ENCODE data around the gene CCDC184.
"Not testable (repeated sequence)": the region's sequence is repeated elsewhere in the genome, so short reads cannot be mapped to it uniquely, and the experiment has no call there.

Gene CCDC184

DNA sequence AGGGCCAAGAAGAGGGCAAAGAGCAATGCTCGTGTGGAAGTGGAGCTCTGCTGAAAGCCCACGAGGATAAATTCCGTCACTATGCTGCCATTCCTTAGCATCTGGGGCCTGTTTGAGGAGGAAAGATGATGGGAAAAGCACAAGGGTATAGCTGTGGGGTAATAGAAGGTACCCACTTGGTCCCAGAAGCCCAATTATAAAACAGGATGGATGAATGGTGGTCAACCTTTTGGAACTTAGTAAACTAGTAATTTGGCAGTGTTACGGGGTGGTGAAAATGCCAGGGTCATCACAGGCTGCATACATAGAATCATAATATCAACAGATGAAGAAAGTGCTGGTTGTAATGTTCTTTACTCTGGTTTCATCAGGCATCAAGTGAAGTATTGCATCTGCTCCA, 19.7 kb downstream of the CCDC184 start, which contains the start of gene OR10AD1:
Gene OR10AD1 (minus strand): TSS at position 101 of the 400 bp plus-strand sequence. CDS start 0 bp downstream, at position 101.
- no peak for DNase-seq (ENCODE audit: low read depth)

DNA sequence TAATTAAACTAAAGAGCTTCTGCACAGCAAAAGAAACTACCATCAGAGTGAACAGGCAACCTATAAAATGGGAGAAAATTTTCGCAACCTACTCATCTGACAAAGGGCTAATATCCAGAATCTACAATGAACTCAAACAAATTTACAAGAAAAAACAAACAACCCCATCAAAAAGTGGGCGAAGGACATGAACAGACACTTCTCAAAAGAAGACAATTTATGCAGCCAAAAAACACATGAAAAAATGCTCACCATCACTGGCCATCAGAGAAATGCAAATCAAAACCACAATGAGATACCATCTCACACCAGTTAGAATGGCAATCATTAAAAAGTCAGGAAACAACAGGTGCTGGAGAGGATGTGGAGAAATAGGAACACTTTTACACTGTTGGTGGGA, 26.1 kb downstream of the CCDC184 start:
- DNase-seq (ENCODE audit: low read depth) = not testable (repeated sequence)

DNA sequence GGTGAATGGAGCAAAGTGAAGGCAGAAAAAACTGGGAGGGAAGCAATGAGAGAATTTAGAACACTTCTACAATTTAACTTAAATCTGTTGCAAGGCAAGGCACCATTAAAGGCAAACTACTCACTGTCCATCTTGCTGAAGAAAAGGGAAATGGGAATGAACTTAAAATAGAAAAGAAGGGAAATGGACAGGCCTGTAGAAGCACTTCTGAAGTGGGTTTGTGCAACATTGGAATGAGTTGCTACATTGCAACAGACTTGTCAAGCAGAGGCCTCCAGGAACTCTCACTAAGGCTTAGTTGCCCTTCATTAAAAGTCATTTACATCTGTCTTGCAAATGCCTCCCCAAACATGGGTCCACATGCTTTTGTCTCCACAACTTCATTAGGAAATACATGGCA, 33.3 kb downstream of the CCDC184 start:
- no peak for DNase-seq (ENCODE audit: low read depth)

DNA sequence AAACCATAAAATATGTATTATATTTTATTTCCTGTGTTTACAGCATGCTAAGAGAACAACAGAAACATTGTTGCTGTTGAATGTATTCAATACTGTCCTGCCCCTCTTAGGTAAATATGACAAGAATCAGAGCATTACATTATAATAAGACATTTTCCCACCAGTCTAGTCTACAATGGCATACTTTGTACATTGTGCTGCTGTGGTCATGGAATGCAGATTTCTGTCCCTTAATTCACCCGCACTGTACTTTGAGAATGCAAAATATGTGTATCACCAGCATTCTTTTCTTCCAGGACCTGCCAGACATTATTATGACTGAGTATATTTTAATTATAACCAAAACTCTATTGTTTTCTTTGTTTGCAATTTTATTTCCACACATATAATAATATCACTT, 36.2 kb downstream of the CCDC184 start:
- DNase-seq (ENCODE audit: low read depth) = no peak

DNA sequence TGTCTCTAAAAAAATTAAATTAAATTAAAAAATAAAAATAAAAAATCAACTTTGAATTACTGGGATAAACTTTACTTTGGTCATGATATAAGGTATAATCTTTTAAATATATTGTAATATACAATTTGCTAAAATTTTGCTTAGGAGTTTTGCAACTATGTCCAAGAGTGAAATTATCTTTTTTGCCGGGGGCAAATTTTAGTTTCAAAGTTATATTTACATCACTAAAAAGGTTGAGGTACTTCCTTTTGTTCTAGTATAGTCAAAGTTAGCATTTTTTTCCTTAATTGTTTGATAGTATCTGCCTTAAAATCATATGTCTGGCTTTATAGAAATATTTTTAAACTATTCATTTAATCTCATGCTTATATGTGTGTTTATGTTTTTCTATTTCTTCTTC, 37.3 kb downstream of the CCDC184 start:
- no peak for DNase-seq (ENCODE audit: low read depth)

DNA sequence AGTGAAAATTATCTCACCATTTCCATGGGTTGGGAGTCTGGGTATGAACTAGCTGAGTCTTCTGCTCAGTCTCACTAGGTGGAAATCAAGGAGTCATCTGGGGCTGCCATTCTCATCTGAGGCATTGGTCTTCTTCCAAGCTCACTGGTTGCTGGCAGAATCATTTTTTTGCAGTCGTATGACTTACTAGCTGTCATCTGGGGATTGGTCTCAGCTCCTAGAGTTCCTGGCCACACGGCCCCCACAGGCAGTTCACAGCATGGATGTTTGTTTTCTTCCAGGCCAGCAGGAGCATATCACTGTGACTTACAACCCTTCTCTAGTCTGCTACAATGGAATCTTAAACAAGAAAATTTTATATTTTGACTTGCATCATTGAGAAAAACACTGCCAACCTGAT, 38.2 kb downstream of the CCDC184 start:
- DNase-seq (ENCODE audit: low read depth) = no peak

DNA sequence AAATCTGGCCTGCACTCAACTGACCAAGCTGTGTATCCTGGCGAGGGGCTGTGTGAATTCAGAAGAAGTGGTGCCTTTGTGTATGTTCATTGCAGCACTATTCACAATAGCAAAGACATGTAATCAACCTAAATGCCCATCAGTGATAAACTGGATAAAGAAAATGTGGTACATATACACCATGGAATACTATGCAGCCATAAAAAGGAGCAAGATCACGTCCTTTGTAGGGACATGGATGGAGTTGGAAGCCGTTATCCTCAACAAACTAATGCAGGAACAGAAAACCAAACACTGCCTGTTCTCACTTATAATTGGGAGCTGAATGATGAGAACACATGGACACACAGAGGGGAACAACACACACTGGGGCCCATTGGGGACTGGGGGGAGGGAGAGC, 41.1 kb downstream of the CCDC184 start:
- not testable (repeated sequence) for DNase-seq (ENCODE audit: low read depth)

DNA sequence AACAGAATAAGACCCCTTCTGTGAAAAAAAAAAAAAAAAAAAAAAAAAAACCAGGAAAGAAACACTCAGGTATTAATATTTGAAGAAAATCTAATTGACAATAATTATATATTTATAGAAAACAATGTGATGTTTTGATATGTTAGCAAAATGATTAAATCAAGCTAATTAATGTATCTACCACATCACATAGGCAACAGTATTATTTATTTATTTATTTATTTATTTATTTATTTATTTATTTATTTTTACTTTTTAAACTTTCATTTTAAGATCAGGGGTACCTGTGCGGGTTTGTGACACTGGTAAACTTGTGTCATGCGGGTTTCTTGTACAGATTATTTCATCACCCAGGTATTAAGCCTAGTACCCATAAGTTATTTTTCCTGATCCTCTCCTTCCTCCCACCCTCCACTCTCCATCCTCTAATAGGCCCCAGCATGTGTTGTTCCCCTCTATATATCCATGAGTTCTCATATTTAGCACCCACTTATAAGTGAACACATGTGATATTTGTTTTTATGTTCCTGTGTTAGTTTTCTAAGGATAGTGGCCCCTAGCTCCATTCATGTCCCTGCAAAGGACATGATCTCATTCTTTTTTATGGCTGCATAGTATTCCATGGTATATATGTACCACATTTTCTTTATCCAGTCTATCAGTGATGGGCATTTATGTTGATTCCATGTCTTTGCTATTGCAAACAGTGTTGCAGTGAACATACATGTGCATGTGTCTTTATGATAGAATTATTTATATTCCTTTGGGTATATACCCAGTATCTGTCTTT, 47.9 kb downstream of the CCDC184 start:
- DNase-seq (ENCODE audit: low read depth) = not testable (repeated sequence)

Data from fibroblast of the conjunctiva (primary cell).